ENCODE data around the gene ADGRV1. TPM values are rescaled to one million over a fixed set of nuclear protein-coding genes. Genes with fewer than 3 reads are reported as not detected.

ADGRV1 gene
- total RNA-seq, 2 donors from 2014 or later, result 1.4 TPM; not detected in 1

- no peak overlapping the region for H3K27ac ChIP-seq
- H3K36me3 ChIP-seq, result no peaks in the 10 kb centered on the region
- ATAC-seq (ENCODE audit: insufficient number of reproducible peaks, low FRiP score, low read depth) (no peak), DNase-seq (ENCODE audit: low spot score) (no peak)
- TF ChIP-seq CTCF (IDR thresholded peaks at IDR 0.05), result no peak
- no peak overlapping the region for H3K4me3 ChIP-seq
- no peaks in the 10 kb centered on the region for H3K9me3 ChIP-seq
- H3K4me1 ChIP-seq (ENCODE audit: control insufficient read depth in 1 of 2, low read depth in 2 of 2), result peaks cover 0 to 14% of the 10 kb centered on the region in 2 donors
- no peaks in the 10 kb centered on the region for H3K27me3 ChIP-seq (replicated peaks; ENCODE audit: insufficient read depth)
Measured at GRCh38 chr5:91187032-91187431, 628.4 kb downstream of the ADGRV1 start.

- peaks cover 0 to 14% of the 10 kb centered on the region in 2 donors for H3K4me1 ChIP-seq (ENCODE audit: control insufficient read depth in 1 of 2, low read depth in 2 of 2)
- H3K9me3 ChIP-seq, result no peaks in the 10 kb centered on the region
- H3K4me3 ChIP-seq, result no peak overlapping the region
- H3K36me3 ChIP-seq, result no peaks in the 10 kb centered on the region
- ATAC-seq (ENCODE audit: insufficient number of reproducible peaks, low FRiP score, low read depth) (no peak), DNase-seq (ENCODE audit: low spot score) (no peak)
- no peak for TF ChIP-seq CTCF (IDR thresholded peaks at IDR 0.05)
- no peaks in the 10 kb centered on the region for H3K27me3 ChIP-seq (replicated peaks; ENCODE audit: insufficient read depth)
- no peak overlapping the region for H3K27ac ChIP-seq
Measured at GRCh38 chr5:91188755-91189154, 630.2 kb downstream of the ADGRV1 start.

DNA sequence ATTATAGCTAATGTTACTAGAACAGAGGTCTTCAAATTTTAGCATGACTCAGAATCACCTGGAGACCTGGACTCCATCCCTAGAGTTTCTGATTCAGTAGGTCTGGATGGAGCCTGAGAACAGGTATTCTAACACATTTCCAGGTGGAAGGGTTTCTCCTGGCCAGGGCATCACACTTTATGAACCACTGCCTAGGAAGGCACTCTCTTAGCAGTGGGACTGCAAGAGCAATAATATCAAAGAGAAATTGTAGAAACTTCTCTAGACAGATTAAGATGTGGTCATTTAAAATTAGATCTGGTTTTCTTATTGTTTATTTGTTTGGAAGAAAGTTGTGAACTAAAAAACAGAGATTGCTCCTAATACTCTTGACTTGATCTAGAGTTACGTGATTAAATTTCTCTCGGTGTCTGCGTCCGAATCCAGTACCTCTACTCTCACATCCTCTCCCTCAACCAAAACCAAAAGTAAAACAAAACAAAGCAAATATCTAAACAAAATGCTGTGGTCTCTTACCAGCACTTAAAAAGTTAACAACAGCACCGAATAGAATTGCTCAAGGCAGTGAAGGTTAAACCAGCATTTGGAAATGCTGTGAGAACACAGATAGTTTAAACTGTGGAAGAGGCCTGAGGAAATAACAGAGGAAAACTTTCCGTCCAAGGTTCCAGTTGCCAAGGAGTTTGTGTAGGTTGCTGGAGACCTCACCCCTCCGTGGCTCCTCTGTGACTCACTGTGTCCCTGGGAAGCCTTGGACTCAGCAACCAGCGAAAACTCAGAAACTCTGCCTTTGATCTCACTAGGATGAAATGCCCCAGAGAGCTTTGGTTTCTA lies 631.1 kb downstream of the ADGRV1 start:
- DNase-seq (ENCODE audit: low spot score) (no peak), ATAC-seq (ENCODE audit: insufficient number of reproducible peaks, low FRiP score, low read depth) (no peak)
- Histone ChIP-seq H3K27ac (no peak overlapping the region), H3K9me3 (no peaks in the 10 kb centered on the region), H3K36me3 (no peaks in the 10 kb centered on the region), H3K27me3 (replicated peaks; ENCODE audit: insufficient read depth) (no peaks in the 10 kb centered on the region), H3K4me3 (peak overlapping the region; percentile 44), H3K4me1 (ENCODE audit: control insufficient read depth in 1 of 2, low read depth in 2 of 2) (peaks cover 0 to 14% of the 10 kb centered on the region in 2 donors)
- TF ChIP-seq CTCF (IDR thresholded peaks at IDR 0.05), result no peak

- TF ChIP-seq CTCF (IDR thresholded peaks at IDR 0.05), result no peak
- Histone ChIP-seq H3K27me3 (replicated peaks; ENCODE audit: insufficient read depth) (no peaks in the 10 kb centered on the region), H3K27ac (no peak overlapping the region), H3K4me1 (ENCODE audit: control insufficient read depth in 1 of 2, low read depth in 2 of 2) (peaks cover 0 to 14% of the 10 kb centered on the region in 2 donors), H3K36me3 (no peaks in the 10 kb centered on the region), H3K9me3 (no peaks in the 10 kb centered on the region), H3K4me3 (peak overlapping the region; percentile 44)
- ATAC-seq (ENCODE audit: insufficient number of reproducible peaks, low FRiP score, low read depth), result no peak
- DNase-seq (ENCODE audit: low spot score), result no peak
Measured at GRCh38 chr5:91190314-91190690, 631.7 kb downstream of the ADGRV1 start.

GRCh38 chr5:91194824-91195381 lies 636.3 kb downstream of the ADGRV1 start:
- Histone ChIP-seq H3K4me1 (ENCODE audit: control insufficient read depth in 1 of 2, low read depth in 2 of 2) (peaks cover 0 to 6% of the 10 kb centered on the region in 2 donors), H3K36me3 (no peaks in the 10 kb centered on the region), H3K27ac (no peak overlapping the region), H3K4me3 (no peak overlapping the region), H3K27me3 (replicated peaks; ENCODE audit: insufficient read depth) (no peaks in the 10 kb centered on the region), H3K9me3 (no peaks in the 10 kb centered on the region)
- ATAC-seq (ENCODE audit: insufficient number of reproducible peaks, low FRiP score, low read depth) (no peak), DNase-seq (ENCODE audit: low spot score) (no peak)
- no peak for TF ChIP-seq CTCF (IDR thresholded peaks at IDR 0.05)
